GM12873 (cell line): ENCODE measurements around the gene TAF5.
A peak's percentile ranks its signal among the peaks of the same experiment; 100 is the strongest.

Source experiments
- TF ChIP-seq, protein P1 (sequence below): IDR thresholded peaks from 2 replicates; pipeline ENCODE4 v1.5.1; 2012; ENCODE audit warnings: low read depth, mild to moderate bottlenecking, moderate library complexity, low read length, control low read depth; ENCODE audit not compliant: insufficient read depth; ENCODE audit errors: missing control alignments

The TAF5 gene

DNA sequence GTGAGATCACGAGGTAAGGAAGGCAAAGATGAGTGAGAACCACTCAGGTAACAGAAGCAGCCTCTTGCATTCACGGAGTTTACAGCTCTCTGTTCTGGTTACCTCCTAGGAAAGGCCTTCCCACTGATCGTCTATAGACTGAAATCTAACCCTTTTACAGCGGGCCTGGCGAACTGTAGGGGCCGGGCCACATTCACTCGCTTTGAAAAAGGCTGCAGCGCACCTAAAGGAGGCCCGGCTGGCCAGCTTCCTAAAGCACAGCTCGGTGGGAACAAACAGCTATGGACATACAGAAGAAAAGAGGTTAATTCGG is 27.9 kb downstream of the TAF5 start:
- TF ChIP-seq, protein P1, sequence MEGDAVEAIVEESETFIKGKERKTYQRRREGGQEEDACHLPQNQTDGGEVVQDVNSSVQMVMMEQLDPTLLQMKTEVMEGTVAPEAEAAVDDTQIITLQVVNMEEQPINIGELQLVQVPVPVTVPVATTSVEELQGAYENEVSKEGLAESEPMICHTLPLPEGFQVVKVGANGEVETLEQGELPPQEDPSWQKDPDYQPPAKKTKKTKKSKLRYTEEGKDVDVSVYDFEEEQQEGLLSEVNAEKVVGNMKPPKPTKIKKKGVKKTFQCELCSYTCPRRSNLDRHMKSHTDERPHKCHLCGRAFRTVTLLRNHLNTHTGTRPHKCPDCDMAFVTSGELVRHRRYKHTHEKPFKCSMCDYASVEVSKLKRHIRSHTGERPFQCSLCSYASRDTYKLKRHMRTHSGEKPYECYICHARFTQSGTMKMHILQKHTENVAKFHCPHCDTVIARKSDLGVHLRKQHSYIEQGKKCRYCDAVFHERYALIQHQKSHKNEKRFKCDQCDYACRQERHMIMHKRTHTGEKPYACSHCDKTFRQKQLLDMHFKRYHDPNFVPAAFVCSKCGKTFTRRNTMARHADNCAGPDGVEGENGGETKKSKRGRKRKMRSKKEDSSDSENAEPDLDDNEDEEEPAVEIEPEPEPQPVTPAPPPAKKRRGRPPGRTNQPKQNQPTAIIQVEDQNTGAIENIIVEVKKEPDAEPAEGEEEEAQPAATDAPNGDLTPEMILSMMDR, result no peak

DNA sequence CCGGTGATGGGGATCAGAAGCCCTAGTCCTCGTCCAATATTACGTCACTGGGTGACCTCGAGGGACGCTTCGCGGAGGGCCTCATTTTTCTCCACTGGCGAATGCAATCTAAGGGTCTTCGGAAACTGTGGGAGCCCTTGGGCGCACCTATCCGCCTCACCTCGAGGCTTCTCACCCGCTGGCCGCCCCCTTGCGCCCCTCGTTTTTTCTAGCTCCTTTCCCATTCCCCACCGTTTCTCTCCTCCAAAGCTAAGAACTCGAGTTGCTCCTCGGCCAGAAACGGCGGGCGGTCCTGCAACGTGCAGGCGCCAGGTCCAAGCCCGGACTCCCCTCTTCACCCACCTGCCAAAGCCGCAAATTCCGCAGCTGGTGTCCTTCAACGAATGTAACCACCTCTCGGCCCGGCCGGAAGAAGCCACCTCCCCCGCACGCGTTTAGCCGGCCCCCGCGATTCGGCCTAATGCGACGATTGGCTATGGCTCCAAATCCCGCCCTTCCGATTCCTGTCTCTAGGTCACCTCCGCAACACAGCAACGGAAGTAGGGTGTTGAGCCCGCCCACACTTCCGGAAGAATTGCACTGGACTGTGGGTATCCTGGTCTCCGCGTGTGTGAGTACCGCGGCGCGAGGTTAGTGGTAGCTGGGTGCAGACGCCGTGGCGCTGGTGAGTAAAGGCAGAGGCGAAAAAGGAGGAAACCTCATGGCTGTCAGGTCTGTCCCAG is 28.5 kb downstream of the TAF5 start, which contains the start of the genes ATP5MK and PDCD11:
TSS of gene ATP5MK (minus strand) at position 409 of the 722 bp plus-strand sequence. CDS start 4,018 bp downstream, outside the sequence.
TSS of gene PDCD11 (plus strand) at position 560 of the 722 bp plus-strand sequence. CDS start 1,801 bp downstream, outside the sequence.
- TF ChIP-seq, protein P1, result peak; percentile 42

DNA sequence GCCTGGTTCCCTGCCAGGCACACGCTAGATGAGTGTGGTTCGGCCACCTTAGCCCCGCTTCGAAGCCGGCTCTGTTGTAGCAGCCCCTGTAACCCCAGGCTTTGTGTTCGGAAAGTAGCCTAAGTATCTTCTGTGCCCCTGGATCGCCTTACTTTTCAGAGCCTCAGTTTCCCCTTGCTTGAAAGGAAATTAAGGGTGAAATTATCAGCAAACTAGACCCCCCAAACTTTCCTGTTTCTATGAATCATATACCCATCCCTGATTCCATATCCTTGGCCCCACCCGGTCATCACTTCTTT is 29.0 kb downstream of the TAF5 start:
- TF ChIP-seq, protein P1, result no peak

DNA sequence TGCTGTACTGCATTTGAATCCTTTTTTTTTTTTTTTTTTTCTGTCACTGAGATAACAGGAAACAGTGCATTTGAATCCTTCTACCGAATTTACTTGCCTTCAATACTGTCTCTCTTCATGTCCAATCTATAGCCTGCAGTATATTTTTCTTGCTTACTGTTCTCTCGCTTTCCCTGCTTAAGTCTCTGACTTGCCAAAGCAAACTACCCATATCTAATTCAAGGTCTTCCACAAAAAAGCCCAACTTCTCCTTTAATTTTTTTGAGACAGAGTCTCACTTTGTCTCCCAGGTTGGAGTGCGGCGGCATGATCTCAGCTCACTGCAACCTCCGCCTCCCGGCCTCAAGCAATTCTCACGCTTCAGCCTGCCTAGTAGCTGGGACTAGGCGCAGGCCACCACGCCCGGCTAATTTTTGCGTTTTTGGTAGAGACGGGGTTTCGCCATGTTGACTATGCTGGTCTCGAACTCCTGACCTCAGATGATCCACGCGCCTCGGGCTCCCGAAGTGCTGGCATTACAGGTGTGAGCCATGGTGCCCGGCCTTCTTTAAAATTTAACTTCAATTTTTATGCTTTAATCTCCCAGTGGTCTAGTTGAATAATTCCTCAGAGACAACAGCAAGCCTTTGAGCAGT is 29.5 kb downstream of the TAF5 start:
- TF ChIP-seq, protein P1, result no peak

DNA sequence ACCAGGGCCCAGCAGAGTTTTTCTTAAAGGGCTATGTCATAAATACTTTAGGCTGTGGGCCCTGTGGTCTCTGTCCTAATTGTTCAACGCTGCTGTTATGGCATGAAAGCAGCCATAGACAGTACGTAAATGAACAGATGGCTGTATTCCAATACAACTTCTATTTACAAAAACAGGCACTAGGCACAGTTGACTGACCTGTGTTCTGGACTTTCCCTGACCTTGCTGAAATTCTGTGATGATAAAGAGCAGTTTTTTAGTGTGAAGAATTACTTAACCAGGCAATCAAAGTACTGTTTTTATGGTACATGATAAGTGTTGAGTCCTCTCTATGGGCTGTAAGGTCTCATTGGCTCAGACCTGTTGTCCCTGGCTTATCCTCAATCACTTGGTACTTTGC is 45.8 kb downstream of the TAF5 start:
- TF ChIP-seq, protein P1, result no peak

DNA sequence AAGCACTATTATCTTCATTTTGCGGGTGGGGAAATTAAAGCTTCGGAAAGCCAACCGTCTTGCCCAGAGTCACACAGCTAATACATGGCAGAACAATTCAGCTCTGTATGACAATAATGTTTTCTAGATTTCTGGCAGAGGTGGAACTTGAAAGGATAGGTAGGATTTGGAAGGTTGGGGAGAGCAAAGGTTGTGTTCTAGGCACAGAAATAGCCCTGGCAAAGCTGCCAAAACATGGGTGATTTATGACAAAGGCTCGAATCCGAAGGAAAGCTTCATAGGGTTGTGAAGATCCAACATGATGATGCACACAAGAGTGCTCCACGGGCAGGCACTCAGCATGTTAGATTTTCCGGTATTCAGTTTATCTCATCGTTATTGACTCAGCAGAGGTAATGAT is 47.8 kb downstream of the TAF5 start:
- TF ChIP-seq, protein P1, result no peak

DNA sequence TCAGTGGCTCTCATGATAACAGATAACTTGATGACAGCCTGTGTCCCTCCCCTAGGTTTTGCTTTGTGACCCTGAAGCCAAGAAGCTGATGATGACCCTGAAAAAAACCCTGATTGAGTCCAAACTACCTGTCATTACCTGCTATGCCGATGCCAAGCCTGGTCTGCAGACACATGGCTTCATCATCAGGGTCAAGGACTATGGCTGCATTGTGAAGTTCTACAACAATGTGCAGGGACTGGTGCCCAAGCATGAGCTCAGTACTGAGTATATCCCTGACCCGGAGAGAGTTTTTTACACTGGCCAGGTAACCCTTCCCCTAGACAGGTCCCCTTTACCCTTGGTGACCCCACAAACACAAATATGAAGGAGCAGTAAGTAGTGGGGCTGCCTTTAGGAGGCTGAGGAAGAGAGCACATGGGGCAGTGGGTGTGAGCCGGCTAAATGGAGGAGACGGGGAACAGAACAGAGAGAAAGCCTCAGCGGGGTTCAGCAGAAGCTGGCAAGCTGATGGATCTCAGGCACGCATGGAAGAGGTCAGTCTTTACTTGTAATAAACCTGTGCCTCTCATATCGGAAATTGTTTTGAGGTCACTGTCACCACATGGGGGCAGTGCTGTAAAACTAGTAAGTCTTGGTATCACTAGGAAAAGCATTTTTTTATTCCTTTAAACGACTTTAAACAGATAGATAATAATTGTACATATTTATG is 48.8 kb downstream of the TAF5 start:
- TF ChIP-seq, protein P1, result peak; percentile 59
